ENCODE data around the gene HELQ. TPM values are rescaled to one million over a fixed set of nuclear protein-coding genes. Genes with fewer than 3 reads are reported as not detected.

HELQ gene
- total and polyA plus RNA-seq, 2 of the 13 experiments (the other 11 are each of a cell fraction or from before 2014, with no cell fraction given): 6.6 to 10.8 TPM

GRCh38 chr4:83361416-83362103, 94.1 kb downstream of the HELQ start (continued):
- no peak for TF ChIP-seq PBX2 (CRISPR knock-in tag; IDR thresholded peaks at IDR 0.05)
- no peak for TF ChIP-seq ZNF703 (CRISPR knock-in tag; IDR thresholded peaks at IDR 0.05; ENCODE audit: borderline replicate concordance)
- TF ChIP-seq RBAK (CRISPR knock-in tag; IDR thresholded peaks at IDR 0.05): no peak
- peak; percentile 54 for TF ChIP-seq FOSL2 (CRISPR knock-in tag; IDR thresholded peaks at IDR 0.05)
- TF ChIP-seq RAD21 (CRISPR knock-in tag; IDR thresholded peaks at IDR 0.05): no peak
- TF ChIP-seq THYN1 (CRISPR knock-in tag; IDR thresholded peaks at IDR 0.05; ENCODE audit: borderline replicate concordance, low read depth): no peak
- TF ChIP-seq GTF2F1 (IDR thresholded peaks at IDR 0.05; ENCODE audit: low read length): no peak
- 0 out of 2 replicates have a peak, but pooled peaks have one; percentile 23 for TF ChIP-seq KAT7 (CRISPR knock-in tag; IDR thresholded peaks at IDR 0.05; ENCODE audit: borderline replicate concordance)
- no peak for TF ChIP-seq DBP (CRISPR knock-in tag; IDR thresholded peaks at IDR 0.05; ENCODE audit: not compliant biosample characterization)
- TF ChIP-seq HOXA5 (CRISPR knock-in tag; IDR thresholded peaks at IDR 0.05): no peak
- TF ChIP-seq RBM39 (IDR thresholded peaks at IDR 0.05; ENCODE audit: low read depth, low read length, poor library complexity, severe bottlenecking): no peak
- TF ChIP-seq ZNF451 (CRISPR knock-in tag; IDR thresholded peaks at IDR 0.05): no peak
- TF ChIP-seq ZNF713 (CRISPR knock-in tag; IDR thresholded peaks at IDR 0.05): no peak
- peak; percentile 92 for TF ChIP-seq TFAP4 (IDR thresholded peaks at IDR 0.05; ENCODE audit: borderline replicate concordance, low read depth)
- TF ChIP-seq JDP2 (CRISPR knock-in tag; IDR thresholded peaks at IDR 0.05; ENCODE audit: borderline replicate concordance): no peak
- peak; percentile 38; the same call in 1 of the 2 replicates for TF ChIP-seq ZNF292 (CRISPR knock-in tag; IDR thresholded peaks at IDR 0.05; ENCODE audit: borderline replicate concordance, low read depth)
- no peak for TF ChIP-seq AKNA (CRISPR knock-in tag; IDR thresholded peaks at IDR 0.05; ENCODE audit: borderline replicate concordance)
- no peak for TF ChIP-seq XBP1 (CRISPR knock-in tag; IDR thresholded peaks at IDR 0.05)
- no peak for TF ChIP-seq KLF12 (CRISPR knock-in tag; IDR thresholded peaks at IDR 0.05; ENCODE audit: borderline replicate concordance)
- no peak for TF ChIP-seq PREB (CRISPR knock-in tag; IDR thresholded peaks at IDR 0.05)
